Measurements from ENCODE around the gene ZNF844.
"Not testable (repeated sequence)": the region's sequence is repeated elsewhere in the genome, so short reads cannot be mapped to it uniquely, and the experiment has no call there.

Gene ZNF844

GRCh38 chr19:12092065-12092867 lies 27.7 kb downstream of the ZNF844 start:
- in situ Hi-C loops (cut with MboI; ENCODE audit: low sequenced_read_pairs): no loop called here

- in situ Hi-C loops (cut with MboI; ENCODE audit: low sequenced_read_pairs): no loop called here
Measured at GRCh38 chr19:12092956-12093355, 28.4 kb downstream of the ZNF844 start.

GRCh38 chr19:12093777-12094176 lies 29.2 kb downstream of the ZNF844 start:
- in situ Hi-C loops (cut with MboI; ENCODE audit: low sequenced_read_pairs): no loop called here

- in situ Hi-C loops (cut with MboI; ENCODE audit: low sequenced_read_pairs): no loop called here
Measured at GRCh38 chr19:12095111-12095790, 30.7 kb downstream of the ZNF844 start.

GRCh38 chr19:12098040-12098439 lies 33.5 kb downstream of the ZNF844 start:
- in situ Hi-C loops (cut with MboI; ENCODE audit: low sequenced_read_pairs): no loop called here

GRCh38 chr19:12103909-12104308 lies 39.4 kb downstream of the ZNF844 start:
- in situ Hi-C loops (cut with MboI; ENCODE audit: low sequenced_read_pairs): not testable (repeated sequence)

- in situ Hi-C loops (cut with MboI; ENCODE audit: low sequenced_read_pairs): no loop called here
Measured at GRCh38 chr19:12111176-12111575, 46.6 kb downstream of the ZNF844 start.

- in situ Hi-C loops (cut with MboI; ENCODE audit: low sequenced_read_pairs): no loop called here
Measured at GRCh38 chr19:12111943-12112637, 47.6 kb downstream of the ZNF844 start.

- in situ Hi-C loops (cut with MboI; ENCODE audit: low sequenced_read_pairs): no loop called here
Measured at GRCh38 chr19:12112701-12113100, 48.2 kb downstream of the ZNF844 start.

GRCh38 chr19:12113121-12113520 lies 48.6 kb downstream of the ZNF844 start:
- in situ Hi-C loops (cut with MboI; ENCODE audit: low sequenced_read_pairs): no loop called here

GRCh38 chr19:12117201-12117970 lies 52.9 kb downstream of the ZNF844 start:
- in situ Hi-C loops (cut with MboI; ENCODE audit: low sequenced_read_pairs): no loop called here

GRCh38 chr19:12126707-12127106 lies 62.2 kb downstream of the ZNF844 start:
- in situ Hi-C loops (cut with MboI; ENCODE audit: low sequenced_read_pairs): no loop called here
